ENCODE data around the gene AGXT2.
"Not testable (repeated sequence)": the region's sequence is repeated elsewhere in the genome, so short reads cannot be mapped to it uniquely, and the experiment has no call there.

Gene AGXT2

DNA sequence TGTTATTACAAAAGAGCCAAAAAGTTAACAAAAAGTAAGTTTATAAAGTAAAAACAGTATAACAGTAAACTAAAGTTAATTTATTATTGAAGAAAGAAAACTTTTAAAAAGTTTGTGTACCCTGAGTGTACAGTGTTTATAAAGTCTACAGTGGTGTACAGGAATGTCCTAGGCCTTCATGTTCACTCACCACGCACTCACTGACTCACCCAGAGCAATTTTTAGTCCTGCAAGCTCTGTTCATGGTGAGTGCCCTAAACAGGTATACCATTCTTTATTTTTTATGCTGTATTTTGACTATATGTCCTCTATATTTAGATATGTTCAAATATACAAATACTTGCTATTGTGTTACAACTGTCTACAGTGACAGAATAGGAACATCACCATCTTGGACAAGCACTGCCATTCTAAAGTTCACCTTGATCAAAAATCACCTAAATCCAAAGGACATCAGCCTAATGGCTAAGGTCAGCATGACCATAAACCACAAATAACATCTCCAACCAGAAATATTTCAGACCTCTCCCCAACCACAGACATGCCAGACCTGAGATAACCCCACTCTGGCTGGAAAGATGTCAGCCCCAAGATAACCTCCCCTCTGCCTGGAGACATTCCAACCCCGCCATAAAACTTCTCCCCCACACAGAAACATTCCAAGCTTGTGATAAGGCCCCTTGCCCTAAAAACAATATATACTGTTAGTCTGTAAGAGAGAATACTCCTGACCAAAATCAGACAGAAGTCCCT lies 56.1 kb downstream of the AGXT2 start:
- no peak overlapping the region for H3K4me3 ChIP-seq (ENCODE audit: low read length)
- DNase-seq (ENCODE audit: low read depth, low spot score) = no peak

GRCh38 chr5:34986965-34987364 lies 60.8 kb downstream of the AGXT2 start:
- no peak overlapping the region for H3K4me3 ChIP-seq (ENCODE audit: low read length)
- no peak for DNase-seq (ENCODE audit: low read depth, low spot score)

GRCh38 chr5:34982823-34983222 lies 64.9 kb downstream of the AGXT2 start:
- no peak overlapping the region for H3K4me3 ChIP-seq (ENCODE audit: low read length)
- no peak for DNase-seq (ENCODE audit: low read depth, low spot score)

DNA sequence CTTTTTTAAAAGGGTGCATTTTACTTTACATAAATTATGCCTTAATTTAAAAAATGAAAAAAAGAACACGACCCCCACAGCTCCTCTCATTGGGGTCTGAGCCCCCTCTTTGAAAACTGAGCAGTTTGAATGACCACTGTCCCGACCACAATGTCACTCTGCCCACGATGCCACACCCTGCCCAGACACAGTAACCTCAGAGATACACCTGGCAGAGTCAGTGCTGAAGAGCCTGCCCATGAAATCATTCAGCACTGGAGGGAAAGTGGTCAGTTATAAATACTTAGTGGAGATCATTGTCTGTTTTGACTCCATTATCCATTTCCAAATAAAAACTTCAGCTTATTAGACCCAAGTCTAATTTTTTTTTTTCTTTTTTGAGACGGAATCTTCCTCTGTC lies 69.1 kb downstream of the AGXT2 start:
- DNase-seq (ENCODE audit: low read depth, low spot score) = no peak
- no peak overlapping the region for H3K4me3 ChIP-seq (ENCODE audit: low read length)

- no peak overlapping the region for H3K4me3 ChIP-seq (ENCODE audit: low read length)
These were observed 69.7 kb downstream of the AGXT2 start for GRCh38 chr5:34977934-34978613.

DNA sequence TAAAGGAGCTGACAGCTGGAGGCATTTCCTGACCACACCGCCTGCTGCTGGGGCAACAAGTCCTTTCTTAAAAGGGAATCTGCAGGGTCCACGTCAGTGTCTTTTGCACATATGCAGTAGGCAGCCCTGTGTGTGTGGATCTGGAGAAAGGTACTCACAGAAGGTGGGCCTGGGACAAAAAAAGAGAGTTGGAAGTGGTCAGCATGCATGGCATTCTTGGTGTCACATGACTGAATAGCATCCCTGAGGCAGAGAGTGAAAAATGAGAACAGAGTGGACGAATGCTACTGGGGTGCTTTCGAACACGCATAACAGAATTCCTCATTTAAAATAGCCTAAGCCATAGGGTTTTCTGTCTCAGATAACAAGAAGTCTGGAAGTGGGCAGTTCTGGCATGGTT lies 71.4 kb downstream of the AGXT2 start:
- DNase-seq (ENCODE audit: low read depth, low spot score) = no peak
- H3K4me3 ChIP-seq (ENCODE audit: low read length) = no peak overlapping the region

More at GRCh38 chr5:34977934-34978613, 69.7 kb downstream of the AGXT2 start:
- no peak for DNase-seq (ENCODE audit: low read depth, low spot score)

DNA sequence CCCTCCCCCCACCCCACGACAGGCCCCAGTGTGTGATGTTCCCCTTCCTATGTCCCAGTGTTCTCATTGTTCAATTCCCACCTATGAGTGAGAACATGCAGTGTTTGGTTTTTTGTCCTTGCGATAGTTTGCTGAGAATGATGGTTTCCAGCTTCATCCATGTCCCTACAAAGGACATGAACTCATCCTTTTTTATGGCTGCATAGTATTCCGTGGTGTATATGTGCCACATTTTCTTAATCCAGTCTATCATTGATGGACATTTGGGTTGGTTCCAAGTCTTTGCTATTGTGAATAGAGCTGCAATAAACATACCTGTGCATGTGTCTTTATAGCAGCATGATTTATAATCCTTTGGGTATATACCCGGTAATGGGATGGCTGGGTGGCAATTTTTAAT lies 76.1 kb downstream of the AGXT2 start:
- not testable (repeated sequence) for DNase-seq (ENCODE audit: low read depth, low spot score); H3K4me3 ChIP-seq (ENCODE audit: low read length)

DNA sequence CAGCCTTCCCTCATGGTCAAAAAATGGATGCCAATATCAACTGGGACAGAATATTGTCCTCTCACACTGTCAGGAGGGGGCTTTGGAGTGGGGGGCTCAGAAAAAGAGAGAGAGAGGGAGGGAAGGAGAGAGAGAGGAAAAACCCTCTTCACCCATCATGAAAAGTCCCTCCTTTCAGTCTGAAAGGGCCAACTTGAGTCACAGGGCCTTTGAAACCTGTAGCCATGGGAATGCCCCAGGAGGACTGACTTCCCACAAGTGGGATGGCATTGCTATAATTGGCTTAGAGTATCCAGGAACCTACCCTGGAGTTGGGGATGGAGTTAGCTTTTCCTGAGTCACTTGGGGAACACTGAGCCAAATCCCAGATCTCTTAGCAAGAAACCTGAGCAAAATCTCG lies 77.2 kb downstream of the AGXT2 start:
- no peak overlapping the region for H3K4me3 ChIP-seq (ENCODE audit: low read length)
- DNase-seq (ENCODE audit: low read depth, low spot score) = no peak

GRCh38 chr5:34968258-34968657 lies 79.5 kb downstream of the AGXT2 start:
- H3K4me3 ChIP-seq (ENCODE audit: low read length) = no peak overlapping the region
- DNase-seq (ENCODE audit: low read depth, low spot score) = no peak

- H3K4me3 ChIP-seq (ENCODE audit: low read length) = no peak overlapping the region
- no peak for DNase-seq (ENCODE audit: low read depth, low spot score)
These were observed 80.2 kb downstream of the AGXT2 start for GRCh38 chr5:34967540-34967939.

DNA sequence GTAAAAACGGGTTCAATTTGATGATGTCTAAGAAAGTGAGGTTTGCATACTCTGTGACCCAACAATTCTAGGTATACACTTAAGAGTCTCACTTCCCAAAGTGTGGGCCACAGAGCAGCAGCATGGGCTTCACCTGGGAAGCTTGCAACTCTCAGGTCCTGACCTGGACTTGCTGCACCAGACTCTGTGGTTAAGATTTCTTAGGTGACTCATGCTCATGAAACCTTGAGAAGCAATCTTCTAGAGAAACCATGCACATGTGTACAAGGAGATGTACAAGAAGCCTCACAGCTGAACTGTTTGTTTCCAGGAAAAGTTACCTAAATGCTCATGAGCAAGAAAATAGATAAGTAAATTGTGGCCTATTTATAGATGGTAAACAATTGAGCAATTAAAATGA lies 88.4 kb downstream of the AGXT2 start:
- H3K4me3 ChIP-seq (ENCODE audit: low read length) = no peak overlapping the region
- DNase-seq (ENCODE audit: low read depth, low spot score) = no peak

- H3K4me3 ChIP-seq (ENCODE audit: low read length) = no peak overlapping the region
- no peak for DNase-seq (ENCODE audit: low read depth, low spot score)
These were observed 89.7 kb downstream of the AGXT2 start for GRCh38 chr5:34957857-34958690.

DNA sequence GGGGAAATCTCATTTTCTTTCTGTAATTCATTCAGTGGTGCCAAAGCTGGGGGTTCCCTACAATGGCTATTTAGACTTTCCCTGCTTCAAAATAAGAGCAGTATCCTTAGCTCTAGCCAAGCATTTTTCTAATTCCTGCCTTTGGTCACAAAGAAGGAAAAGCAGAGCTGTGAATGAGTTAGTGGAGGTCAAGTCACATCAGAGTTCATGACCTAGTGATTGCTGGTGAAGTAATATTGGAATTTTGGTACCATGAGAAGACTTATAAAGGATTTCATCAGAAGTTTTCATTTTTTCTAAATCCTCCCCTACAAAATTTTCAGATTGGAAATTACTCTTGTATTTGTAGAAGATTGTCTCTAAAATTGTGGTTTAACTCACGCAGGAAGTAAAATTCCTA lies 90.4 kb downstream of the AGXT2 start:
- DNase-seq (ENCODE audit: low read depth, low spot score) = no peak
- H3K4me3 ChIP-seq (ENCODE audit: low read length) = no peak overlapping the region

Measured in Jurkat, Clone E6-1 (cell line).